Hepatocyte (in vitro differentiated cells): Measurements from ENCODE around the gene TLCD2.

Experiments
- EZH2phosphoT487 ChIP-seq: fragments of 200-600 bp; sonication (generic); IDR thresholded peaks from one replicate; pipeline ENCODE4 v1.6.1; 2018; ENCODE audit warnings: antibody characterized with exemption, mild to moderate bottlenecking, low read depth, moderate library complexity; ENCODE audit not compliant: unreplicated experiment, severe bottlenecking
- TF ChIP-seq, protein P1 (sequence below): fragments of 200-600 bp; sonication (generic); IDR thresholded peaks from 2 replicates; pipeline ENCODE4 v1.5.1; 2016; ENCODE audit warnings: antibody characterized with exemption, mild to moderate bottlenecking; ENCODE audit not compliant: poor library complexity

DNA sequence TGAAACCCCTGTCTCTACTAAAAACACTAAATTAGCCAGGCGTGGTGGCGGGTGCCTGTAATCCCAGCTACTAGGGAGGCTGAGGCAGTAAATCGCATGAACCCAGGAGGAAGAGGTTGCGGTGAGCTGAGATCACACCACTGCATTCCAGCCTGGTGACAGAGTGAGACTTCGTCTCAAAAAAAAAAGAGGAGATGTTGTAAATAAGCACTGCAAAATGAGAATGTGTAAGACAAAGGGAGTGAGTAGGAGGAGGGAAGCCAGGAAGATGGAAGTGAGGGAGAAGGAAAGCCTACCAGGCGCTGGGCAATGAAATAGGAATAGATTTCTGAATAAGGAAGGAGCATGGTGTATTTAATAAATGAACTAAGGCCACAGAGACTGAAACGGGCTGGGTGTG is 16.8 kb downstream of the TLCD2 start:
- TF ChIP-seq, protein P1, sequence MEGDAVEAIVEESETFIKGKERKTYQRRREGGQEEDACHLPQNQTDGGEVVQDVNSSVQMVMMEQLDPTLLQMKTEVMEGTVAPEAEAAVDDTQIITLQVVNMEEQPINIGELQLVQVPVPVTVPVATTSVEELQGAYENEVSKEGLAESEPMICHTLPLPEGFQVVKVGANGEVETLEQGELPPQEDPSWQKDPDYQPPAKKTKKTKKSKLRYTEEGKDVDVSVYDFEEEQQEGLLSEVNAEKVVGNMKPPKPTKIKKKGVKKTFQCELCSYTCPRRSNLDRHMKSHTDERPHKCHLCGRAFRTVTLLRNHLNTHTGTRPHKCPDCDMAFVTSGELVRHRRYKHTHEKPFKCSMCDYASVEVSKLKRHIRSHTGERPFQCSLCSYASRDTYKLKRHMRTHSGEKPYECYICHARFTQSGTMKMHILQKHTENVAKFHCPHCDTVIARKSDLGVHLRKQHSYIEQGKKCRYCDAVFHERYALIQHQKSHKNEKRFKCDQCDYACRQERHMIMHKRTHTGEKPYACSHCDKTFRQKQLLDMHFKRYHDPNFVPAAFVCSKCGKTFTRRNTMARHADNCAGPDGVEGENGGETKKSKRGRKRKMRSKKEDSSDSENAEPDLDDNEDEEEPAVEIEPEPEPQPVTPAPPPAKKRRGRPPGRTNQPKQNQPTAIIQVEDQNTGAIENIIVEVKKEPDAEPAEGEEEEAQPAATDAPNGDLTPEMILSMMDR = no peak
- TF ChIP-seq EZH2phosphoT487 = no peak
